ENCODE measurements around the gene CEP19.
A peak's percentile ranks its signal among the peaks of the same experiment; 100 is the strongest.
"Not testable (repeated sequence)": the region's sequence is repeated elsewhere in the genome, so short reads cannot be mapped to it uniquely, and the experiment has no call there.

The CEP19 gene, protein sequence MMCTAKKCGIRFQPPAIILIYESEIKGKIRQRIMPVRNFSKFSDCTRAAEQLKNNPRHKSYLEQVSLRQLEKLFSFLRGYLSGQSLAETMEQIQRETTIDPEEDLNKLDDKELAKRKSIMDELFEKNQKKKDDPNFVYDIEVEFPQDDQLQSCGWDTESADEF

GRCh38 chr3:196711838-196712513, at the start of gene CEP19, which contains the start of gene PIGX:
CEP19 (minus strand) TSS chr3:196712250; CDS start chr3:196708657, 3,593 bp downstream.
PIGX (plus strand) TSS chr3:196712377.
- peak; percentile 45 for DNase-seq (ENCODE audit: low read depth)

DNA sequence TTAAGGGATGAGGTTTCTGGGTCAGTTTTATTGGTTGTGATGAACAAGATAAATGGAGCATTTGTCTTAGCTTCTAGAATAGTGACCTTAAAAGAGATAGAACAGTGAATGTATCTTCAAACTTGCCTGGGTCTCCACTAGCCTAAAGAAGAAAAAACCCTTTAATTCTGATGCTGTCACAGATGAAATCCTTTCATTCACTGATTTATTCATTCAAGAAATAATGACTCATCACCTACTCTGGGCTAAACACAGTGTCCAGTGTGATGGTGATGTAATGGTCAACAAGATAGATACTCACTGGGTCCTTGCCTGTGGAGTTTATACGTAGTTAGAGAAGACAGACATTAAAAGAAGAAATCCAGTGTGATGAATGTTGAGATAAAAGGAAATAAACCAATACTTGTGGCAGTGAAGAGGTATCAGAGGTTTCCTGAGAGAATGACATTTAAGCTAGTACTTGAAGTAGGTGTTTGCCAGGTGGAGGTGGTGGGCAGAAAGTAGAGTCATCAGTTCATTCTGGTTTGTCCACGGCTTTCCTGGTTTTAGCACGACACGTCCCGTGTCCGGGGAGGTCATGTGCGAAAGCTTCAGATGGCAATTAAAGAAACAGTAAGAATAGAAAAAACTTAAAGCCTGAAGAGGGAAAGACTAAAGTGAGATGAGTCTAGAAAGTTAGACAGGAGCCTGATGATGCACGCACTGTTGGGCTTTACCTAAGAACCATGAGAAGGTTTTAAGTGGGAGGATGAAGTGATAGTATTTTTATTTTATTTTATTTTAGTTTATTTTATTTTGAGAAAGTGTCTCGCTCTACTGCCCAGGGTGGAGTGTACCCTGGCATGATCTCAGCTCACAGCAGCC, 46.1 kb upstream of the CEP19 start:
- peak; percentile 32 for DNase-seq (ENCODE audit: low read depth)

DNA sequence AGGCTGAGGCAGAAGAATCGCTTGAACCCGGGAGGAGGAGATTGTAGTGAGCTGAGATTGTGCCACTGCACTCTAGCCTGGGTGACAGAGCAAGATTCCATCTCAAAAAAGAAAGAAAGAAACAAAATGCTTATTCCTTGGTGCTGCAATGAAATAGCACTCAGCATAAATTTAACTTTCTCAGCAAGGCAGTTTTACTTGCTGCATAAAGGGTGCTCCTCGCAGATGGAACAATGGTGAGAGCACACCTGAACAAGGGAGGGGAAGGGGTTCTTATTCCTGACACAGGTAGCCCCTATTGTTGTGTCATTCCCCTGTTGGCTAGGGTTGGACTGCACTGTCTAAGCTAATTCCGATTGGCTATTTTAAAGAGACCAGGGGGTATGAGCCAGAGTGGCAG, 44.7 kb upstream of the CEP19 start:
- DNase-seq (ENCODE audit: low read depth), result no peak

DNA sequence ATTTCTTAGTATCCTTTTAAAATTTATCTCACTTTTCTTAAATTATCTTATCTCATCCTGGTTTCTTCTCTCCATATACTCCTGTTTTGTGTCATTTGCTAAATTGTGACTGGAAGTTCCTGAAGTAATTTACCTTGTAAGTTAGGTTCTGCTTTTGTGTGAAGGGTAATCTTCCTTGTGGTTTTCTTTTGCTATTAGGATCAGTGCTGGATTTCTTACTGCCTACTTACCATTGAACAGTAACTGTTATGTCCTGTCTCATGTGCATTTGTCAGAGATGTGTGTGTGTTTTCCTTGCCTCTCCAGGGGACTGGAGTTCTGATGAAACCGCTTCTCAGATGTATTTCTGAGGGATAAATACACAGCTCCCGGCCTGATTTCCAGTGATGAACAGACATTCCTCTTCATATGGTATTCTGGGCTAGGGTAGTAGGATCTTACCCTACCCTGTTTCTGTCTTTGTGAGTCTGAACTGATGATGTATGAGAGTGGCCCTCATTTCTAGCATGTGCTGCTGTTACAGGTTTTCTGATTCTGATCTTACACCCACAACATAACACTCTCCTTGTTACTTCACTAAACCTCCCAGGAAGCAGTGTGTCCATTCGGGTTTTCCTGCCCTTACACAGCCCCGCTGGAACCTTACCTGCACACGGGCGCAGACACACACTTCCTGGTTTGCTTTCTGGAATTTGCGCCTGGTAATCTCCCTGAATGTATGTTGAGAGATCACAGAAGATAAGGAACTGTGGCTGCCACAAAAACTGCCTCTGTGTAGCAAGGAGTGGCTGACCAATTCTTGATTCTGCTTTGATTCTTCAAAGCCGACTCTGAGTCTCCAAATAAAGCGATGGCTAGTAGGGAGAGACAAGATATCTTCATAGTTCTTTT, 42.3 kb upstream of the CEP19 start:
- DNase-seq (ENCODE audit: low read depth), result no peak

DNA sequence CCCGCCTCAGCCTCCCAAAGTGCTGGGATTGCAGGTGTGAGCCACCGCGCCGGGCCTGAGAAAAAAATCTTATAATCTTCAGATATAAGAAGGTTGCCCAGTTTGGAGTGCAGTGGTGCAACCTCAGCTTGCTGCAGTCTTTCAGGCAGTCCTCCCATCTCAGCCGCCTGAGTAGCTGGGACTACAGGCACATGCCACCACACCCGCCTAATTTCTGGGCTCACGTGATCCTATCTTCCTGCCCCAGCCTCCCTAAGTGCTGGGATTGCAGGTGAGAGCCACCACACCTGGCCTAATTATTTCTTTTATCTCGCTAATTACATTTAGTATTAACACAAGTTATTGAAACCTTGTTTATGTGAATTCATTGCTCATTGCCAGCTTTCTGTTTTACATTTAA, 41.2 kb upstream of the CEP19 start:
- no peak for DNase-seq (ENCODE audit: low read depth)

DNA sequence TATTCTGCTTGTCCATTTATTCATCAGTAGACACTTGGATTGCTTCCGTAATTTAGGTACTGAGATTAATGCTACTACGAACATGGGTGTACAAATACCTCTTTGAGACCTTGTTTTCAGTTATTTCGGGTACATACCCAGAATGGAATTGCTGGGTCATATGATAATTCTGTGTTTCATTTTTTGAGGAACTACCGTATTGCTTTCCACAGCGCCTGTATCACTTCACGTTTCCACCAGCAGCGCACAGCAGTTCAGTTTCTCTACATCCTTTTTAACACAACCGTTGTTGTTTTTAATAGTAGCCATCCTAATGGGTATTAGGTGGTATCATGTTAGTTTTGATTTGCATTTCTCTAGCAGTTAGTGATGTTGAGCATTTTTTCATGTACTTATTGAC, 37.1 kb upstream of the CEP19 start:
- no peak for DNase-seq (ENCODE audit: low read depth)

- not testable (repeated sequence) for DNase-seq (ENCODE audit: low read depth)
These were observed 31.5 kb upstream of the CEP19 start for GRCh38 chr3:196743569-196743968.

DNA sequence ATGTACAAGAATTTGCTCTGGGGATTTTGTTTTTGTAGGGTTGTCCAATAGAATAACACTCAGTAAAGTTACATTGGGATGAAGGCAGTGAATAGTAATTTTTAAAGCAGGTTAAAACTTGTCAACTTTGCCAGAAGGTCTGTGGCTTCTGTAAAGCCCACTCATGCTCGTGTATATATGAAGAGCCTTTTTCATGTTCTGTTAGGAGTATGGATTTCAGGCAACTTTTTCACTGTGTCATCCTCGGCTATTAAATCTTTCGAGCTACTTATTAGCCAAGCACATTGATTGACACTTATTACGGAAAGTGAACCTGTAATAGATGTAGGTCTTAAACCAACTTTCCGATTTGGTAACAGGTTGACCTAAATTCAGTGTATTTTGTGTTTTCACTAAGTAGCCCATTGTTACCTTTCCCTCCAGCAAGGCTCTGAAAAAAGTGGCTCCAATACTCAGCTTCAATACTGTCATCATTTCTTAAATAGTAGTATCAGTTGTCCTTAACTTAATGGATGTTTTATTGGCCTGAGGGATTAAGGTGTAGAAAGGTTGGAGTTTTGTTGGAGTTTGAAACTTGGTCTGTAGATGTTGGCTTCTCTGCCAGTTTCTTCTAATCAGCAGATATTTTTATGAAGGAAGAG, 29.3 kb upstream of the CEP19 start:
- no peak for DNase-seq (ENCODE audit: low read depth)

- peak; percentile 28 for DNase-seq (ENCODE audit: low read depth)
These were observed 28.6 kb upstream of the CEP19 start for GRCh38 chr3:196740481-196741248.

DNA sequence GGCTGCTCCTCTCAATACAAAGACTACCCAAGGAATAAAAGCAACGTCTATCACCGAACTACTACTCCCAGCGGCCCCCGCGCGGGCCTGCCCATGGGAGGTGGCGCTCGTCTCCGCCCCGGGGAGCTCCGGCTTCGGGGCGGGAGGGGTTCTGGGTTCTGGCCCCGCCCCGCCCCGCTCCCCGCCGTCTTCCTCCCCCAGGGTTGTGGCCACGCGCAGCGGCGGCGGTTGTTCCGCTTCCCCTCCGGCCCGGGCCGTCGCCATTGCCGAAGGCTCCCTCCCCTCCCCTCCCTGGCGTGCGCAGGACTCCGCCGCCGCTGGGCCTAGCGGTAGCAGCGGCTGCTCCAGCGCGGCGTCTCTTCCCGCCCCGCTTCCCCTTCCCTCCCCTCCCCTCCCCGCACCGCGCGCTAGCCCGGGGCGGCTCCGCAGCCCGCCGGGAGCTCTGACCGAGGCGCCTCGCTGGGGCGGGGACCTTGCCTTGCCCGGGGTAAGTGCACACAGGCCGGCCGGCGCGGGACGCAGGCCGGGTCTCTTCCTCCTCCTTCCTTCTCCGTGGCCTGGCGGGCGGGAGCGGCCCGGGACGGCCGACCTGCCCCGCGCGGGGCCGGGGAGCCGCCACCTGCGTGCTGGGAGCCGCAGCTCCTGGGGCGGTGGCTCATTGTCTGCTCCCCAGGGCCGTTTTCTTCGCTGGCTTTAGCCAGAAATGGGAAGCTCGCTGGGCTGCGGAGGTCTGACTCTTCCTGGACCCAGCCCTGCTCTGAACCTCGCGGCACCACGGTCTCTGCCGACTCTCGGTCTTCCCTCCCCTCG, 27.8 kb upstream of the CEP19 start, which contains the start of gene PAK2:
TSS of gene PAK2 (plus strand) at position 187 of the 810 bp plus-strand sequence. CDS start 42,790 bp downstream, outside the sequence.
- peak; percentile 34 for DNase-seq (ENCODE audit: low read depth)

GRCh38 chr3:196737655-196738054, 25.6 kb upstream of the CEP19 start:
- no peak for DNase-seq (ENCODE audit: low read depth)

DNA sequence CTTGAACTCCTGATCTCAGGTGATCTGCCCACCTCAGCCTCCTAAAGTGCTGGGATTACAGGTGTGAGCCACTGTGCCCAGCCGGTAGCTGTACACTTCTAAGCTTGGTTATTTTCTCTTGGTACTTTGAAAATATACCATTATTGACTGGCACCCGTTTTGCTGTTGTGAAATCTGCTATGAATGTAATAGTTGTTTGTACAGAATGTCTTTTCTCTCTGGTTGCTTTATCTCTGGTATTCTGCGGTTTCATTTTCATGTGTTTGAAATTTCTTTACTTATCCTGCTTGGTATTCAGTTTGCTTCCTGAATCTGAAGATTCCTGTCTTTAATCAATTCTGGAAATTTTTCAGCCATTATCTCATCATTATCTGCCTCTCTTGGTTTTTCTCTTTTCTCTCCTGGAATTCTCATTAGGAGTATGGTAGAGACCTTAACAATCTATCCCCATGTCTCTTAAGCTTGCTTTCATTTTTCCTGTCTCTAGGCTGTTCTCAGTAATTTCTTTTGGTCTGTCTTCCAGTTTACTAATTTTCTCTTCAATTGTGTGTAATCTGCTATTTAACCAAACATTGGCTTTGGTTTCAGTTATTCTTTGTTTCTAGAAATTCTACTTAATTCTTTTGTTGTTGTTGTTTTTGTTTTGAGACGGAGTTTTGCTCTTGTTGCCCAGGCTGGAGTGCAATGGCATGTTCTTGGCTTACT, 24.8 kb upstream of the CEP19 start:
- no peak for DNase-seq (ENCODE audit: low read depth)

- DNase-seq (ENCODE audit: low read depth), result peak; percentile 23
These were observed 23.7 kb upstream of the CEP19 start for GRCh38 chr3:196735751-196736150.

DNA sequence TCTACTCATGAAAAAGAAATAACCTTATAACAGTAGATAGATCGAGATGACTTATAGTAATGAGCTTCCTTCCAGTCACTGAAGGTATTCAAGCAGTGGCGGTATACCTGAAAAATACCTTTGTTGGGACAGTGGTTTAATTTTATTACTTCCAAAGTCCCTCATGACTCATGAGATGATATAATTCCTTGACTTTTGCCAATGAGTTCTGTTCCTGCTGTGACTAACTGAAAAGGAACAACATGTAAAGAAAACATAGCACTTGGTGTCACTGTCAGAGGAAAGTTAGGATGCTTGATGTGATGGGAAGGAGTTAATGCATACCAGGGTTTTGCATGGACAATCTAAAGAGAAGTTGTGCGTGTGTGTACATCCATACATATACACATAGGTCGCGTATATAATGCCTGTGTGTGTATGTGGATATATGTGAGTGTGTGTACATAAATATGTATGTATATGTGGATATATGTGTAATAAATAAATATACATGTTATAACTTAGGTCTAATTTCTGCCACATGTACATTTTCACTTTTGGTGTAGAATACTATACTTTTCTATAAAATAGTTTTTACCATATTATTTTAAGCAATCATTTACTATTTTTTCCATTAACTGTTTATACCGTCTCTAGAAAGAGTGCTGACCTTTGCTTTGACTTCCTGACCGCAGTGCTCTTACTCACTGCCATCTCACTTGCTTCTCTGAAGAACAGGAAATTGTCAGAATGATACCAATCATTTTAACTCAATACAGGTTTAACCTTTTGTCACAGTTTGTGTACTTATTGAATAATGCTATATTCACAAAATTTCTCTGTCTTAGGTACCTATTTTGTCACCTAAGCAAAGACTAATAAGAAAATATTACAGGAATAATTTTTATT, 15.0 kb upstream of the CEP19 start:
- DNase-seq (ENCODE audit: low read depth), result no peak

GRCh38 chr3:196721097-196721496, 9.0 kb upstream of the CEP19 start:
- no peak for DNase-seq (ENCODE audit: low read depth)

GRCh38 chr3:196717162-196717561, 5.1 kb upstream of the CEP19 start:
- not testable (repeated sequence) for DNase-seq (ENCODE audit: low read depth)

GRCh38 chr3:196712514-196713413, 714 bp upstream of the CEP19 start:
- peak; percentile 36 for DNase-seq (ENCODE audit: low read depth)
